Ammon's horn (tissue), 1 donor: ENCODE measurements around the gene MAB21L4.

Experiments
- DNase-seq: peaks from one replicate; pipeline ENCODE4 v3.0.0-alpha.2; 2016; ENCODE audit warnings: low spot score

The MAB21L4 gene

GRCh38 chr2:240895656-240896388, at the start of gene MAB21L4:
TSS of gene MAB21L4 (minus strand) at chr2:240896156. CDS start at chr2:240895997, 159 bp downstream.
- DNase-seq: no peak

DNA sequence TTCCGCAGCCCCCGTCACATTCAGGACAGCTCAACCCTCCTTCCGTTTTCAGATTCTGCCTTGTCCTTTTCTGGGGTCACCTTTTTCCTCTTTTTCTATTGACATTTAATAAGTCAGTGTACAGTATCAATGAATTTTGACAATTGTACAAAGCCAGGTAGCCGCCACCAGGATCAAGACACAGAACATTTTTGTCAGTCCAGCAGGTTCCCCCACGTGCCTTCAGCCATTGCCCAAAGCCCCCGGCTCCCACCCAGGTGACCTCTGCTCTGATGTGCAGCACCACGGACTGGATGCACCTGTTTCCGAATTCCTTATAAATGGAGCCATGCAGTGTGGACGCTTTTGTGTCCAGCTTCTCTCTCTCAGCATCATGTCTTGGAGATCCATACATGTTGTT, 40.1 kb upstream of the MAB21L4 start:
- DNase-seq: no peak

DNA sequence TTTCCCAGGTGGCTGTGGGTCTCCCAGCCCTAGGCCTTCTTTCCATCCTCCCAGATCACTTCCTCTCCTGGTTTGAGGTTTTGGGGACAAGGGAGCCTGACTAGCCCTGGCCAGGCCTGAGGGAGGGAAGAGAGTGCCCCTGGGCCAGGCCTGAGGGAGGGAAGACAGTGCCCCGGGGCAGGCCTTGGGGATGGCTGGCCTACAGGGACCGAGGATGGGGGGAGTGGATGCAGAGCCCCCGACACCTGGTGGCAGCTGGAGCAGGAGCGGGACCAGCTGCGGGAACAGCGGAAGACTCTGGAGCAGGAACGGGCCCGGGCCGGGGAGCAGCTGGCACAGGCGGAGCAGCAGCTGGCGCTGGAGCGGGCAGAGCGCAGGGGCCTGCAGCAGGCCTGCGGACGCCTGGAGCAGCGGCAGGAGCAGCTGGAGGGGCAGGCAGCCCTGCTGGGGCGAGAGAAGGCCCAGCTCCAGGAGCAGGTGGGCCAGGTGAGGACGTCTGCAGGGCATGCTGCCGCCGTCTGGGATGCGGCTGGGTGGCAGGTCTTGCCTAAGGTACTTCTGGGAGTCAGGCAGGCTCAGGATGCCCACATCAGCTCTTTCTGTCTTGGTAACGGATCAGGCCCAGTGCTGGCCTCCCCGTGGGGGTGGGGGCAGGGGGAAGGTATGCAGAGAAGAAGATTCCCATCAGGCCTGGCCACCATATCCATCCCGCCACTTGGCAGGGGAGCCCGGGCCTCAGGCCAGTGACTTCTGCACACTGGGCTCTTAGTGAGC, 39.3 kb upstream of the MAB21L4 start:
- DNase-seq: no peak

DNA sequence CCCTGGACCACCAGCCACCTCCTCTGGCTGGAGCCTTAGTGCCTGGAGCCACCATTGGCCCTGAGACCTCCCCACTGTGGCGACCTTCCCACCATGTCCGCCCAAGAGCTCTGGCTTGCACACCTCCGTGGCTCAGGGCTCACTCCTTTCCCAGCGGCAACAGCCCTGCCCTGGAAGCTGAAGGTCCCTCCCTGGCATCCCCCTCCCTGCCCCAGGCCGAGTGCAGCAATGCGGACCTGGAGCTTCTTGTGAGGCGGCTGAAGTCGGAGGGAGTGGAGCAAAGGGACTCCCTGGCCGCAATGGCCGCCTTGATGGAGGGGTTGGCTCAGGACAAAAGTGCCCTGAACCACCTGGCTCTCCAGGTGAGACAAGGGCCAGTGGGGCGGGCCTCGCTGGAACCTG, 38.7 kb upstream of the MAB21L4 start:
- no peak for DNase-seq

DNA sequence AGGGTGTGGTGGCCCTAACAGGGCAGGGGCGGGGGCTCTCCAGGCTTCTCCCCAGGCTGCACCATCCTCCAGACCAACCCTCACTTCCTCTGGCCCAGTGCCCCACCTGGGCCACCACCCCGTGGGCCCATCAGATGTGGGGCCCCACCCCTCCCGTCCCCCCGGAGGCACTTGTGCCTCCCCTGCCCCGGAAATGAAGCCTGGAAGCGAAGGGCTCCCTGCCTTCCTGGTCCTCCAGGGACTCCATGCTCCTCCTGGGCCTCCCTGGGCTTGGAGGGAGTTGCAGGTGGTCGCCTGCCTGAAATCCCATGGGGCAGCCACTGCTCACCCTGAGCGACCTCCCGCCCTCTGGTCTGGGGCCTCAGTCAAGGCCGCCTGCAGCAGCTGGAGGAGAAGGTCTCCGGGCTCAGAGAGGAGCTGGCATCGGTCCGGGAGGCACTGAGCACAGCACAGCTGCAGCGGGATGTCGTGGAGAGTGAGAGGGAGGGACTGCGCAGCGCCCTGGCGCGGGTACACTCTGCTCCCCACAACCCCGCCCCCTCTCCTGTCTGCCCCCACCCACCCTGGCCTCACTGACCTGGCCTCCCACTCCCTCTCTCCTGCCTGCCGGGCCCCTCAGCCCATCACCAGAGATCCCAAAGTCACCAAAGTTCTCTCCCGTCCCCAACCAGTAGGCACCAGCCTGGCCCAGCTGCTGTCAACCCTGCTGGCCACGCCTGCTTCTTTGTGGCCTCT, 38.2 kb upstream of the MAB21L4 start:
- DNase-seq: no peak

DNA sequence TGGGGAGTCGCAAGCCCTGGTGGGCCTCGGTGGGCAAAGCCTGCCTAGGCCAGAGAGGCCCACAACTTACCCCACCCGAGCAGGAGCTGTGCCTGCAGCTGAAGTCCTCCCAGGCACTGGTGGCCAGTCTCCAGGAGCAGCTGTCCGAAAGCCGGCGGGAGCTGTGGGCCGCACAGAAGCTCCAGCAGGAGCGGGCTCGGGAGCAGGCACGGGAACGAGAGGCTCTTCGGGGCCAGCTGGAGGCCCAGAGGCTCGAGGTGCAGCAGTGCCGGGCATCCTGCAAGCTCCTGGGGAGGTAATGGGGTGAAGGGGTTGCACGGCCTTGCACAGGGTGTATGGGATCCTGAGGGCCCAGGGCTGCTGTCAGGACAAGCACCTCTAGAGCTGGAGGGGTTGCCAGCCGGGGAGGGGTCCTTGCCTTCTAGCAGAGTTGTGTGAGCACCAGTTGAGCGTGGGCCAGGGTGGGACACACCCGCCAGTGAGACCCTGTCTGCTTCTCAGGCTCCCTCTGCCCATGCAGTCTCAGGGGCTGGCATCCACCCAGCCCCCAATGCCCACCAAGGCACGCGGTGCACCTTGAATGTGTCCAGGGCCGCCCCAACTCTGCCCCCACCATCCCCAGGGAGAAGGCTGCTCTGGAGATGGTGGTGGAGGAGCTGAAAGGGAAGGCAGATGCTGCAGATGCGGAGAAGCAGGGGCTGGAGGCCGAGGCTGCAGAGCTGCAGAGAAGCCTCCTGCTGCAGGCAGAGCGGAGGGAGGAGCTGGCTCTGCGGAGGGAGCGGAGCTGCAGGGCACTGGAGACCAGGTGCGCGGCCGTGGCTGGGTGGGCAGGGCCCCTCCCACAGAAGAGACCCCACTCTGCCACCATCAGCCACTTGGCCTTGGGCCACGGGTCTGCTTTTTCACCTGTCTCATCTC, 37.4 kb upstream of the MAB21L4 start:
- DNase-seq: no peak

- DNase-seq: no peak
Observed at GRCh38 chr2:240932724-240933047, 36.7 kb upstream of the MAB21L4 start.

DNA sequence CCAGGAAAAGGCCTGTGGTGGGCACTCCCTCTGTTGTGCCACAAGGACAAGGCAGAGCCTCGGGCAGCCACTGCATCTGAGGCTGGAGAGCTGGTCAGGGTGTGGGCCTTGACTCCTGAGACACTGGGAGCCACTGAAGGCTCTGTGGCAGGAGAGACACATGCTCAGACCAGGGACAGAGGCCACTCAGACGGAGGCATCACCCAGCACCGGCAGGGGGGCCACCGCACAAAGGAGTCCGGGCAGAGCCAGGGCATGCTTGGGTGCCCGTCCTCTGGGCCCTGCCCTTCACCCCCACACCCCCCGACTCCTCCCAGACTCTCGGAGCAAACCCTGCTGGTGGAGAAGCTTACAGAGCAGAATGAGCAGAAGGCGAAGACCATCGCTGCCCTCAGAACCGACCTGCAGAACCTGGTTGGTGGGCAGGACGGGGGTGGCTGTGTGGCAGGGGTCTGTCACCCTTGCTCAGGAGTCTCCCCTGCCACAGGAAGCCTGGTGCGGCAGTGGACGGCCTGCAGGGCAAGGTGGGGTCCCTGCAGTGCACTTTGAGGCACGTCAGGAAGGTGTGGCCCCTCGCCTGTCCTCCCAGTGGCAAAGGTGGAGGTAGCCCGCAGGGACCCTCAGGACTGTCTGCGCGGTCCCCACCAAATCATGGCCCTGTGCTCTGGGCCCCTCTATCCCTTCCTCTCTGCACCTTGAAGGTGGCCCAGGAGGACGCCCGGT, 36.2 kb upstream of the MAB21L4 start:
- DNase-seq: no peak

DNA sequence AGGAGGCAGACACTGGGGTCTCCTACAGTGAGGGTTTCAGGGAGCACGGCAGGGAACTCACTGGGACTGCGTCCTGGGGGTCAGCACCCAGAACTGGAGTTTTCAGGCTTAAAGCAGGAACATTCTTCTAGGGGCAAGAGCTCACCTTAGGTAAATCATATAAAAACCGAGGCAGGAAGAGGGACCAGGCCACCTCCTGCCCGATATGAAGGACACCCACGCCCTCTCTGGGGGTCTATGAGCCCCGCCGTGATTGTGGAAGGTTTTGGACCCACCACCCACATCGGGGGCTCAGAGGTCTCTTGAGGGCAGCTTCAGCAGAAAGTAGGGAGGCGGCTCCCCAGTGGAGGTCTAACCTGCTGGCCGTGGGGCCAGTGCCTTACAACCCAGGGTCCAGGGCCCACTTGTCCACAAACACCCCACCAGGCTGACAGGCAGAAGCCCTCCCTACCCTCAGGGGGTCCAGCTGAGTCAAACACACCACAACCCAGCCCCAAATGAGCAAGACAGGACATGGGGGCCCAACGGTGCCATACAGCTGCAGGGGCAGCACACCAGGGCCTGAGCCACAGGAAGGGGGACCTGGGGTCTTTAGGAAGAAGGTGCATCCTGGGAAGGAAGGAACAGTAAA, 35.5 kb upstream of the MAB21L4 start:
- no peak for DNase-seq

GRCh38 chr2:240930631-240931318, 34.8 kb upstream of the MAB21L4 start:
- DNase-seq: no peak

GRCh38 chr2:240930096-240930630, 34.2 kb upstream of the MAB21L4 start:
- no peak for DNase-seq

- DNase-seq: no peak
Observed at GRCh38 chr2:240929364-240930095, 33.6 kb upstream of the MAB21L4 start.

- no peak for DNase-seq
Observed at GRCh38 chr2:240928476-240929363, 32.8 kb upstream of the MAB21L4 start.

GRCh38 chr2:240927390-240927781, 31.4 kb upstream of the MAB21L4 start:
- no peak for DNase-seq

DNA sequence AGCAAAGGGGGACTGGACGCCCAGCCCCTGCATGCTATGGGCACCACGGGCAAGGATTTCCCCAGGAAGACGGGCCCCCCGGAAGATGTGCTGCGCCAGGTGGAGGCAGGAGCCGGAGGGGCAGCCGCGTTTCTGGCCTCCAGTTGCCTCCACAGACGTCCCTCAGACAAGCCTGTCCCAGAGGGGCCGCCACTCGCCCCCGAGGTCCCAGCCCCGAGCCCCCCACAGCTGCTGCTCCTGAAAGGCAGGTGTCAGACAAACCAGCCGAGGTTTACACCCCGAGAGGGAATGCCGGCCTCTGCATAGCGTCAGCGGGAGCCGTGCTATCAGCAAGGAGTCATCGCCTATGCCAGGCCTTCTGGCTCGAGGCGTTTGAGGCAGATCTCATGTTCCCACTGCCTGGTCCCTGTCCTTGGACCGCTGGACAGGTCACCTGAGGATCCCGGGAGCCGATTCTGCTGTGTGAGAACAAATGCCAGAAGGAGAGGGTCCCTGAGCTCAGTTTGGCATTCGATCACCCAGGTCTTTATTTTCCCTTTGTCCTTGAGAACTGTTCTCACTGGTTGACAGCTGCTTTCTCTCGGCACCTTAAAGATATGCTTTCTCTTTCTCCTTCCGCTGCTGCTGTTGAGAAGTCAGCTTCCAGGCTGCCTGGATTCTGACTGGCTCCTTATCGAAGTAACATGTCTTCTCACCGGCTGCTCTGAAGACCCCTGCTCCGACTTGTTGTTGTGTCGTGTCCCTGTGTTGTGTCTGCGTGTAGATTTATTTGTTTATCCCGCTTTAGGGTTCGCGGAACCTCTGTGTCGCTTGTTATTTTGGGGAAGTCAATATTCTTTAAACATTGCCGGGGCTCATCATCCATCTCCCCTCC, 30.8 kb upstream of the MAB21L4 start:
- DNase-seq: no peak

- DNase-seq: no peak
Observed at GRCh38 chr2:240925568-240926515, 29.9 kb upstream of the MAB21L4 start.
